ENCODE results near the gene GAS2.
A peak's percentile ranks its signal among the peaks of the same experiment; 100 is the strongest.

The GAS2 gene

GRCh38 chr11:22830082-22830414 lies 163.6 kb downstream of the GAS2 start:
- TF ChIP-seq CTCF (conservative IDR thresholded peaks at IDR 0.05), result peak; percentile 36
- peak overlapping the region; percentile 73 for H3K27ac ChIP-seq

- no peak for TF ChIP-seq CTCF (conservative IDR thresholded peaks at IDR 0.05)
- no peak overlapping the region for H3K27ac ChIP-seq
These were observed 166.1 kb downstream of the GAS2 start for GRCh38 chr11:22832315-22833015.

GRCh38 chr11:22846726-22847125 lies 180.3 kb downstream of the GAS2 start:
- no peak for TF ChIP-seq CTCF (conservative IDR thresholded peaks at IDR 0.05)
- H3K27ac ChIP-seq, result no peak overlapping the region

- TF ChIP-seq CTCF (conservative IDR thresholded peaks at IDR 0.05), result no peak
These were observed 185.1 kb downstream of the GAS2 start for GRCh38 chr11:22851477-22851876.

GRCh38 chr11:22859756-22860155 lies 193.3 kb downstream of the GAS2 start:
- no peak overlapping the region for H3K27ac ChIP-seq

More at GRCh38 chr11:22851477-22851876, 185.1 kb downstream of the GAS2 start:
- H3K27ac ChIP-seq, result no peak overlapping the region

GRCh38 chr11:22860241-22860640 lies 193.8 kb downstream of the GAS2 start, which contains the start of gene CCDC179:
Gene CCDC179, minus strand, starts transcription at chr11:22860474. Its CDS starts 53 bp downstream, at chr11:22860421.
- no peak within 1 kb of the TSS for H3K27ac ChIP-seq
- TF ChIP-seq CTCF (conservative IDR thresholded peaks at IDR 0.05), result no peak

More at GRCh38 chr11:22859756-22860155, 193.3 kb downstream of the GAS2 start:
- TF ChIP-seq CTCF (conservative IDR thresholded peaks at IDR 0.05), result no peak

Data from VCaP (cell line).